K562 (cell line): ENCODE measurements around the gene PRR35. TPM values are rescaled to one million over a fixed set of nuclear protein-coding genes. Genes with fewer than 3 reads are reported as not detected.

Experiments used
- ATAC-seq: fragments of 200-7000 bp; cut with Tn5 transposase; 3 replicates; pipeline ENCODE4 v1.9.1; 2020; ENCODE audit warnings: moderate library complexity
- BruUV-seq: library from RNA; stranded (reverse); fragments of 400-500 nt; replicated peaks from 2 replicates; lab custom pipeline; 2021; lab: Mats Ljungman, UMichigan
- CTCF ChIA-PET: fragments of 300-600 bp; formaldehyde crosslinking; extraction: SDS; loops from one replicate; lab custom pipeline; 2021; ENCODE audit warnings: low intra/inter-chr PET ratio; lab: Yijun Ruan, JAX
- POLR2A ChIA-PET: fragments of 300-600, 350-650 bp; sonication (Branson Sonifier 250); formaldehyde crosslinking; extraction: SDS; loops from one replicate; lab custom pipeline; 2021; ENCODE audit warnings: antibody characterized with exemption, inconsistent platforms; lab: Yijun Ruan, JAX
- DNase-seq, 4 experiments: peaks; one replicate each; pipeline versions ENCODE4 v3.0.0 to v3.0.0-alpha.2; 2011 to 2018; ENCODE audit warnings: low spot score in 3 of 4, mixed read lengths in 3 of 4; ENCODE audit errors: extremely low read depth in 1 of 4
- FAIRE-seq: peaks from 2 replicates; lab custom pipeline; 2011; peaks lifted over from hg19 to GRCh38; lab: Jason Lieb, UNC
- H2AFZ ChIP-seq: 2 replicates; pipeline ENCODE4 v1.6.0; 2011; ENCODE audit warnings: low read depth, low read length, control low read depth, inconsistent platforms
- H3K27ac ChIP-seq: fragments of 200-600 bp; 3 replicates; pipeline ENCODE4 v1.8.0; 2011; ENCODE audit warnings: low read depth, mild to moderate bottlenecking, control low read depth, inconsistent platforms, low read length, moderate library complexity, mixed read lengths; ENCODE audit errors: extremely low read depth
- H3K27me3 ChIP-seq, 2 experiments: fragments of 300-600 bp in 1 of 2; 2 replicates in 1 of 2; 3 replicates in 1 of 2; pipeline versions ENCODE4 v1.6.0 to v1.8.0; 2011; ENCODE audit warnings: inconsistent platforms in 2 of 2, low read length in 2 of 2, mild to moderate bottlenecking in 1 of 2, mixed read lengths in 1 of 2, moderate library complexity in 1 of 2; ENCODE audit not compliant: control insufficient read depth in 2 of 2, insufficient read depth in 2 of 2
- H3K36me3 ChIP-seq: fragments of 300-600 bp; 3 replicates; pipeline ENCODE4 v1.8.0; 2011; ENCODE audit warnings: mild to moderate bottlenecking, low read length, inconsistent platforms; ENCODE audit not compliant: control insufficient read depth, insufficient read depth
- H3K4me1 ChIP-seq, 2 experiments: fragments of 200-600 bp in 1 of 2; replicated peaks in 1 of 2; 2 replicates in 1 of 2; 3 replicates in 1 of 2; pipeline versions ENCODE4 v1.5.1 to v1.8.0; 2011; ENCODE audit warnings: inconsistent platforms in 2 of 2, low read length in 2 of 2, mild to moderate bottlenecking in 1 of 2, mixed read lengths in 1 of 2, moderate library complexity in 1 of 2; ENCODE audit not compliant: control insufficient read depth in 2 of 2, insufficient read depth in 2 of 2
- H3K4me2 ChIP-seq: 2 replicates; pipeline ENCODE4 v1.6.1; 2011; ENCODE audit warnings: low read length, control low read depth, inconsistent platforms, mixed read lengths; ENCODE audit not compliant: insufficient read depth
- H3K4me3 ChIP-seq: fragments of 200-600 bp; sonication (generic), shearing (Covaris generic); 2 replicates; pipeline ENCODE4 v1.5.1; 2016; ENCODE audit warnings: control low read depth, inconsistent platforms
- H3K79me2 ChIP-seq: fragments of 200-600 bp; 3 replicates; pipeline ENCODE4 v1.8.0; 2011; ENCODE audit warnings: low read length, inconsistent platforms; ENCODE audit not compliant: control insufficient read depth, insufficient read depth
- H3K9ac ChIP-seq, 2 experiments: 2 replicates each; pipeline versions ENCODE4 v1.6.0 to v1.6.1; 2011; ENCODE audit warnings: low read depth in 2 of 2, low read length in 2 of 2, control low read depth in 1 of 2, inconsistent platforms in 1 of 2, mild to moderate bottlenecking in 1 of 2, mixed read lengths in 1 of 2; ENCODE audit not compliant: insufficient read depth in 1 of 2
- H3K9me1 ChIP-seq: one replicate; pipeline ENCODE4 v1.6.0; 2011; ENCODE audit warnings: inconsistent platforms, mild to moderate bottlenecking, low read length, moderate library complexity; ENCODE audit not compliant: control insufficient read depth, insufficient read depth
- H3K9me3 ChIP-seq: replicated peaks from 2 replicates; pipeline ENCODE4 v1.5.1; 2011; ENCODE audit warnings: low read depth, low read length, inconsistent platforms; ENCODE audit not compliant: control insufficient read depth, insufficient read depth
- H4K20me1 ChIP-seq: replicated peaks from 2 replicates; pipeline ENCODE4 v1.6.1; 2011; ENCODE audit warnings: low read length, inconsistent platforms, mixed read lengths; ENCODE audit not compliant: control insufficient read depth, insufficient read depth
- NCOA4 ChIP-seq: fragments of 450-650 bp; IDR thresholded peaks from 2 replicates; pipeline ENCODE4 v1.6.1; 2018; ENCODE audit warnings: mild to moderate bottlenecking; ENCODE audit not compliant: partially characterized antibody
- NCOR1 ChIP-seq: fragments of 450-650 bp; IDR thresholded peaks from 2 replicates; pipeline ENCODE4 v1.6.1; 2016; ENCODE audit warnings: mild to moderate bottlenecking, moderate library complexity
- NEUROD1 ChIP-seq: fragments of 150-350 bp; IDR thresholded peaks from 2 replicates; pipeline ENCODE4 v1.6.1; 2014; ENCODE audit warnings: borderline replicate concordance, low read length, low read depth; ENCODE audit not compliant: partially characterized antibody
- REST ChIP-seq, 2 experiments: fragments of 450-650 bp; formaldehyde crosslinking in 1 of 2; IDR thresholded peaks; 2 replicates each; pipeline versions ENCODE4 v1.4.0 to v1.6.1; 2014 to 2020; ENCODE audit warnings: mild to moderate bottlenecking in 2 of 2, borderline replicate concordance in 1 of 2, low read depth in 1 of 2
- SMARCA5 ChIP-seq: fragments of 450-650 bp; IDR thresholded peaks from 2 replicates; pipeline ENCODE4 v1.6.1; 2016
- ZBTB11 ChIP-seq, 3 experiments: fragments of 200-800 bp in 1 of 3; fragments of 250-450 bp in 1 of 3; fragments of 450-650 bp in 1 of 3; sonication (Bioruptor Pico) in 1 of 3; sonication (Bioruptor generic) in 1 of 3; formaldehyde crosslinking in 1 of 3; IDR thresholded peaks; 2 replicates each; pipeline versions ENCODE4 v1.6.1 to v1.8.0; 2016 to 2022; ENCODE audit warnings: mild to moderate bottlenecking in 2 of 3, missing genetic modification characterization in 2 of 3, missing compliant biosample characterization in 1 of 3, moderate library complexity in 1 of 3
- WGBS: fragments of 100-300 bp; shearing (Covaris generic); methylation state at CpG from one replicate; pipeline ENCODE4 v1.1.6; 2016; ENCODE audit warnings: low coverage, mixed read lengths; ENCODE audit not compliant: insufficient coverage; ENCODE audit errors: missing lambda C conversion rate; 5-methylcytosine and 5-hydroxymethylcytosine counted together
- in situ Hi-C: fragments of 300-500 bp; cut with MboI; formaldehyde crosslinking; loops from 4 replicates; pipeline ENCODE4 v1.15.0; 2018; ENCODE audit warnings: inconsistent platforms, mixed read lengths
- intact Hi-C: fragments of 100-400 bp; cut with micrococcal nuclease; formaldehyde crosslinking; loops from 2 replicates; pipeline ENCODE4 v1.14.2; 2022
- polyA plus RNA-seq, 8 experiments: library from polyadenylated mRNA; depleted of rRNA in 4 of 8; stranded (reverse) in 5 of 8; unstranded in 3 of 8; fragments of >200 nt; fragmentation: Nextera tagmentation in 2 of 8; fragmentation: Illumina TruSeq in 1 of 8; extraction: Ambion mirVana in 2 of 8; extraction: Trizol in 1 of 8; gene quantifications; 2 replicates each; pipeline versions ENCODE4 v1.2.1 to v1.2.3, GENCODE V29; 2011 to 2014; ENCODE audit warnings: inconsistent platforms in 1 of 8, missing spikeins in 1 of 8
- total RNA-seq, 7 experiments: library from RNA; depleted of rRNA in 6 of 7; stranded (reverse); fragments of >200 nt in 6 of 7; fragmentation: Illumina TruSeq in 2 of 7; extraction: Trizol in 2 of 7; gene quantifications; 2 replicates each; pipeline versions ENCODE4 v1.2.1 to v1.2.3, GENCODE V29; 2011 to 2021; ENCODE audit warnings: low replicate concordance in 1 of 7

PRR35 gene
- total and polyA plus RNA-seq, 9 of the 15 experiments (the other 6 are each of a cell fraction or from before 2014, with no cell fraction given) = 0.17 to 0.45 (median 0.21) TPM; not detected in 5

GRCh38 chr16:565419-566330 lies 5.5 kb downstream of the PRR35 start:
- H3K4me3 ChIP-seq = no peak overlapping the region
- no peaks in the 10 kb centered on the region for H3K36me3 ChIP-seq
- in situ Hi-C loops (no loop called here), intact Hi-C loops (loop anchor here (5.0 kb wide), 1 partner anchor 38 kb away; the partner anchor contains the start of gene CAPN15)
- peak overlapping the region; percentile 81; the same call in 2 of the 3 replicates for H3K27ac ChIP-seq
- H3K9me1 ChIP-seq = no peaks in the 10 kb centered on the region
- peaks cover 40 to 93% of the 10 kb centered on the region in 2 experiments for H3K4me1 ChIP-seq
- no peaks in the 10 kb centered on the region for H3K9me3 ChIP-seq
- FAIRE-seq (no peak), DNase-seq (peak in 3 of 4 experiments; percentile 38 to 49 (median 45)), ATAC-seq (0 out of 3 replicates have a peak, but pooled peaks have one; percentile 1)
- WGBS = 43% methylated on average over 24 of the region's 35 CpGs
- peak overlapping the region; percentile 66 to 88; a peak in 3 of 4 replicates for H3K9ac ChIP-seq
- POLR2A ChIA-PET = interaction anchor here (0.8 kb wide), 1 partner anchor 23 kb away, joined by 3 read pairs; no protein-coding TSS in a partner anchor
- peaks cover 31% of the 10 kb centered on the region for H3K79me2 ChIP-seq
- H3K4me2 ChIP-seq = peak overlapping the region; percentile 78; the same call in 1 of the 2 replicates
- CTCF ChIA-PET = no interaction called here
- no TSS peak for BruUV-seq
- H3K27me3 ChIP-seq = peaks cover 3 to 17% of the 10 kb centered on the region in 2 experiments; a peak in 4 of 5 replicates
- peak overlapping the region; percentile 81 for H2AFZ ChIP-seq
- no peaks in the 10 kb centered on the region for H4K20me1 ChIP-seq
- TF ChIP-seq SMARCA5 = no peak
- no peak for TF ChIP-seq NCOA4
- TF ChIP-seq REST (IDR thresholded peaks at IDR 0.05; ENCODE audit: borderline replicate concordance) = peak; percentile 68
- no peak for TF ChIP-seq REST (CRISPR knock-in tag; IDR thresholded peaks at IDR 0.05; ENCODE audit: low read depth)
- TF ChIP-seq NCOR1 = no peak
- TF ChIP-seq ZBTB11 (CRISPR knock-in tag; IDR thresholded peaks at IDR 0.05) = no peak
- no peak for TF ChIP-seq NEUROD1
